Endothelial cell of umbilical vein (primary cell): ENCODE measurements around the gene MYOD1. TPM values are rescaled to one million over a fixed set of nuclear protein-coding genes. Genes with fewer than 3 reads are reported as not detected.

Experiments used
- BruUV-seq: library from RNA; stranded (reverse); fragments of 400-500 nt; replicated peaks from 2 replicates; lab custom pipeline; 2021; lab: Mats Ljungman, UMichigan
- CTCF ChIA-PET: fragments of 300-600, 350-600 bp; sonication (Branson Sonifier 250); formaldehyde crosslinking; loops from one replicate; lab custom pipeline; 2021; ENCODE audit warnings: antibody characterized with exemption, inconsistent platforms; lab: Charles Lee
- POLR2A ChIA-PET: fragments of 300-600, 350-600 bp; sonication (Branson Sonifier 250); formaldehyde crosslinking; loops from one replicate; lab custom pipeline; 2021; ENCODE audit warnings: antibody characterized with exemption, inconsistent platforms; lab: Charles Lee
- DNase-seq: peaks from one replicate; pipeline ENCODE4 v3.0.0-alpha.2; 2011; ENCODE audit warnings: low read depth, low spot score
- FAIRE-seq: peaks from 2 replicates; lab custom pipeline; 2011; peaks lifted over from hg19 to GRCh38; lab: Jason Lieb, UNC
- H2AFZ ChIP-seq: 2 replicates; pipeline ENCODE4 v1.6.0; 2012; ENCODE audit warnings: low read depth, low read length, control low read depth, inconsistent platforms
- H3K27ac ChIP-seq: 2 replicates; pipeline ENCODE4 v1.5.1; 2011; ENCODE audit warnings: low read depth, mild to moderate bottlenecking, control low read depth, low read length, moderate library complexity; ENCODE audit not compliant: insufficient read depth
- H3K27me3 ChIP-seq, 2 experiments: 2 replicates each; pipeline versions ENCODE4 v1.6.0 to v1.6.1; 2011; ENCODE audit warnings: low read length in 2 of 2, mixed read lengths in 1 of 2; ENCODE audit not compliant: control insufficient read depth in 2 of 2, insufficient read depth in 2 of 2
- H3K36me3 ChIP-seq, 2 experiments: 2 replicates in 1 of 2; 3 replicates in 1 of 2; pipeline ENCODE4 v1.5.1; 2011; ENCODE audit warnings: low read length in 2 of 2, mild to moderate bottlenecking in 1 of 2, moderate library complexity in 1 of 2; ENCODE audit not compliant: control insufficient read depth in 2 of 2, insufficient read depth in 2 of 2; ENCODE audit errors: extremely low read depth in 1 of 2
- H3K4me1 ChIP-seq: 3 replicates; pipeline ENCODE4 v1.5.1; 2011; ENCODE audit warnings: mild to moderate bottlenecking, low read length; ENCODE audit not compliant: control insufficient read depth, insufficient read depth; ENCODE audit errors: extremely low read depth
- H3K4me2 ChIP-seq: 2 replicates; pipeline ENCODE4 v1.6.1; 2011; ENCODE audit warnings: low read length, control low read depth, mixed read lengths; ENCODE audit not compliant: insufficient read depth
- H3K4me3 ChIP-seq, 3 experiments: fragments of 200-600 bp in 1 of 3; sonication (generic), shearing (Covaris generic) in 1 of 3; replicated peaks in 1 of 3; 2 replicates each; pipeline ENCODE4 v1.5.1; 2011 to 2016; ENCODE audit warnings: control low read depth in 3 of 3, low read length in 3 of 3, mild to moderate bottlenecking in 2 of 3, inconsistent platforms in 1 of 3, low read depth in 1 of 3, moderate library complexity in 1 of 3; ENCODE audit not compliant: insufficient read depth in 1 of 3
- H3K79me2 ChIP-seq: 2 replicates; pipeline ENCODE4 v1.6.0; 2012; ENCODE audit warnings: low read length, inconsistent platforms; ENCODE audit not compliant: control insufficient read depth, insufficient read depth
- H3K9ac ChIP-seq: replicated peaks from 2 replicates; pipeline ENCODE3; 2011; ENCODE audit warnings: low read length, control low read depth; ENCODE audit not compliant: insufficient read depth; ENCODE audit errors: extremely low read depth
- H3K9me1 ChIP-seq: replicated peaks from 3 replicates; pipeline ENCODE4 v1.6.0; 2011; ENCODE audit warnings: mild to moderate bottlenecking, low read length; ENCODE audit not compliant: control insufficient read depth, insufficient read depth; ENCODE audit errors: extremely low read depth
- H3K9me3 ChIP-seq: replicated peaks from 2 replicates; pipeline ENCODE4 v1.5.1; 2012; ENCODE audit warnings: low read length, inconsistent platforms; ENCODE audit not compliant: control insufficient read depth, insufficient read depth
- H4K20me1 ChIP-seq: replicated peaks from 2 replicates; pipeline ENCODE3; 2011; ENCODE audit warnings: mild to moderate bottlenecking, low read length; ENCODE audit not compliant: control insufficient read depth, insufficient read depth; ENCODE audit errors: extremely low read depth
- EZH2 ChIP-seq: IDR thresholded peaks from 2 replicates; pipeline ENCODE4 v1.6.1; 2012; ENCODE audit warnings: borderline replicate concordance, low read depth, mild to moderate bottlenecking, moderate library complexity, low read length, inconsistent platforms; ENCODE audit not compliant: severe bottlenecking
- FOS ChIP-seq: IDR thresholded peaks from 2 replicates; pipeline ENCODE4 v1.6.1; 2011; ENCODE audit warnings: mild to moderate bottlenecking, low read length, moderate library complexity, borderline replicate concordance; ENCODE audit not compliant: insufficient read depth
- GATA2 ChIP-seq: IDR thresholded peaks from 2 replicates; pipeline ENCODE4 v1.7.0; 2011; ENCODE audit warnings: low read depth, mild to moderate bottlenecking, moderate library complexity, mixed read lengths, low read length; ENCODE audit not compliant: insufficient read length, insufficient read depth
- JUN ChIP-seq: IDR thresholded peaks from 2 replicates; pipeline ENCODE4 v1.6.1; 2011; ENCODE audit warnings: borderline replicate concordance, low read depth; ENCODE audit not compliant: insufficient read length, insufficient read depth
- MYC ChIP-seq: IDR thresholded peaks from one replicate; pipeline ENCODE4 v1.6.1; 2011; ENCODE audit warnings: mild to moderate bottlenecking, low read depth, low read length
- POLR2A ChIP-seq: IDR thresholded peaks from 2 replicates; pipeline ENCODE4 v1.6.1; 2012; ENCODE audit warnings: low read depth, mild to moderate bottlenecking, control low read depth, low read length
- POLR2AphosphoS5 ChIP-seq: IDR thresholded peaks from 2 replicates; pipeline ENCODE4 v1.6.1; 2012; ENCODE audit warnings: low read depth, mild to moderate bottlenecking, control low read depth, low read length, moderate library complexity; ENCODE audit not compliant: insufficient read depth
- dilution Hi-C: fragments of 300-500 bp; cut with MboI; formaldehyde crosslinking; loops from one replicate; pipeline ENCODE4 v1.15.0; 2019; ENCODE audit warnings: low sequenced_read_pairs; ENCODE audit not compliant: extremely low pct_ligation_motif_present
- intact Hi-C: fragments of 100-400 bp; cut with micrococcal nuclease; formaldehyde crosslinking; loops from one replicate; pipeline ENCODE4 v1.10.0; 2022
- polyA plus RNA-seq, 4 experiments: library from polyadenylated mRNA; depleted of rRNA in 3 of 4; stranded (reverse) in 3 of 4; unstranded in 1 of 4; fragments of >200 nt; gene quantifications; 2 replicates each; pipeline versions ENCODE4 v1.2.1 to v1.2.3, GENCODE V29; 2011 to 2012; ENCODE audit warnings: missing spikeins in 1 of 4
- total RNA-seq: library from RNA; stranded (reverse); gene quantifications from 2 replicates; pipeline ENCODE4 v1.2.3, GENCODE V29; 2021
- TF ChIP-seq, protein P1 (sequence below): IDR thresholded peaks from 2 replicates; pipeline ENCODE4 v1.6.1; 2011; ENCODE audit not compliant: insufficient read depth, insufficient read length
- TF ChIP-seq, protein P2 (sequence below), 2 donors: IDR thresholded peaks; 1 replicate in 1 of 2; 2 replicates in 1 of 2; pipeline ENCODE4 v1.5.1; 2011; ENCODE audit warnings: low read length in 2 of 2, mild to moderate bottlenecking in 2 of 2, moderate library complexity in 2 of 2, control low read depth in 1 of 2, inconsistent platforms in 1 of 2, low read depth in 1 of 2; ENCODE audit not compliant: insufficient read depth in 1 of 2; ENCODE audit errors: extremely low read depth in 1 of 2

MYOD1 gene
- total and polyA plus RNA-seq, 2 donors (not counting 3 experiments of a cell fraction or from before 2014, with no cell fraction given) = not detected

DNA sequence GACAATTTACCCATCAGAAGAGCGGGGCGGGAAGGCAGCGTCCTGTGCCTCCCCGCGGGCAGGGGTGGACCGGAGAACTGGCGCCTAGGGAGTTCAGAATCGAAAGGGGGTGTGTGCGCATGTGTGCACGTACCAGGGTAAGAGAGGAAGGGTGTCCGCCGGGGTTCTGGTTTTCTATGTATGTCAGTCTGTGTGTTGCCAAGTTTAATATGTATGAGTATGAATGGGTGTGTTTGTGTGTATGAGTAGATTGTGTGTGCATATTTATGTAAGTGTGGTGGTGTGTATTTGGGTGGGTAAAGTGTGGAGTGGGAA, 17.2 kb downstream of the MYOD1 start:
- H3K9ac ChIP-seq = no peak overlapping the region
- CTCF ChIA-PET = no interaction called here
- no peak overlapping the region for H3K4me2 ChIP-seq
- no peaks in the 10 kb centered on the region for H3K9me1 ChIP-seq
- no peak overlapping the region for H2AFZ ChIP-seq
- intact Hi-C loops (loop anchor here (5.0 to 10.0 kb wide), 2 partner anchors 244 to 368 kb away; partner anchors contain the start of gene SAAL1), dilution Hi-C loops (no loop called here)
- H3K79me2 ChIP-seq = no peaks in the 10 kb centered on the region
- no TSS peak for BruUV-seq
- peaks cover 55 to 57% of the 10 kb centered on the region in 2 experiments for H3K27me3 ChIP-seq
- no peak overlapping the region for H3K27ac ChIP-seq
- DNase-seq (no peak), FAIRE-seq (no peak)
- H3K4me1 ChIP-seq = peaks cover 7% of the 10 kb centered on the region
- TF ChIP-seq JUN = no peak
- no peak for TF ChIP-seq GATA2
- TF ChIP-seq POLR2AphosphoS5 = no peak
- no peak for TF ChIP-seq FOS
- TF ChIP-seq MYC = no peak
- no peak for TF ChIP-seq EZH2
- TF ChIP-seq, protein P1, sequence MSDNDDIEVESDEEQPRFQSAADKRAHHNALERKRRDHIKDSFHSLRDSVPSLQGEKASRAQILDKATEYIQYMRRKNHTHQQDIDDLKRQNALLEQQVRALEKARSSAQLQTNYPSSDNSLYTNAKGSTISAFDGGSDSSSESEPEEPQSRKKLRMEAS = no peak
- TF ChIP-seq, protein P2, sequence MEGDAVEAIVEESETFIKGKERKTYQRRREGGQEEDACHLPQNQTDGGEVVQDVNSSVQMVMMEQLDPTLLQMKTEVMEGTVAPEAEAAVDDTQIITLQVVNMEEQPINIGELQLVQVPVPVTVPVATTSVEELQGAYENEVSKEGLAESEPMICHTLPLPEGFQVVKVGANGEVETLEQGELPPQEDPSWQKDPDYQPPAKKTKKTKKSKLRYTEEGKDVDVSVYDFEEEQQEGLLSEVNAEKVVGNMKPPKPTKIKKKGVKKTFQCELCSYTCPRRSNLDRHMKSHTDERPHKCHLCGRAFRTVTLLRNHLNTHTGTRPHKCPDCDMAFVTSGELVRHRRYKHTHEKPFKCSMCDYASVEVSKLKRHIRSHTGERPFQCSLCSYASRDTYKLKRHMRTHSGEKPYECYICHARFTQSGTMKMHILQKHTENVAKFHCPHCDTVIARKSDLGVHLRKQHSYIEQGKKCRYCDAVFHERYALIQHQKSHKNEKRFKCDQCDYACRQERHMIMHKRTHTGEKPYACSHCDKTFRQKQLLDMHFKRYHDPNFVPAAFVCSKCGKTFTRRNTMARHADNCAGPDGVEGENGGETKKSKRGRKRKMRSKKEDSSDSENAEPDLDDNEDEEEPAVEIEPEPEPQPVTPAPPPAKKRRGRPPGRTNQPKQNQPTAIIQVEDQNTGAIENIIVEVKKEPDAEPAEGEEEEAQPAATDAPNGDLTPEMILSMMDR (IDR thresholded peaks at IDR 0.05; ENCODE audit: extremely low read depth in 1 of 2, insufficient read depth in 1 of 2, low read depth in 1 of 2, low read length in 2 of 2) = no peak
- no peak for TF ChIP-seq POLR2A
- POLR2A ChIA-PET = no interaction called here
- no peaks in the 10 kb centered on the region for H3K9me3 ChIP-seq
- no peak overlapping the region for H3K4me3 ChIP-seq
- no peaks in the 10 kb centered on the region for H4K20me1 ChIP-seq
- H3K36me3 ChIP-seq = no peaks in the 10 kb centered on the region
